Lung (tissue), 12 donors: ENCODE measurements around the gene ACRBP. TPM values are rescaled to one million over a fixed set of nuclear protein-coding genes. Genes with fewer than 3 reads are reported as not detected.

ENCODE experiments used
- ATAC-seq: fragments of 200-7000 bp; cut with Tn5 transposase; one replicate; pipeline ENCODE4 v1.9.1; 2020; ENCODE audit warnings: moderate number of reproducible peaks; ENCODE audit not compliant: insufficient read depth, low FRiP score
- DNase-seq, 3 donors: peaks; one replicate each; pipeline ENCODE4 v3.0.0-alpha.2; 2013 to 2017
- H3K27ac ChIP-seq, 2 donors: one replicate each; pipeline ENCODE4 v1.5.1; 2013; ENCODE audit warnings: mild to moderate bottlenecking in 2 of 2, moderate library complexity in 2 of 2, control low read depth in 1 of 2, inconsistent platforms in 1 of 2, low read depth in 1 of 2, low read length in 1 of 2
- H3K27me3 ChIP-seq, 3 donors: one replicate each; pipeline ENCODE4 v1.5.1; 2013; ENCODE audit warnings: low read length in 2 of 3; ENCODE audit not compliant: control insufficient read depth in 3 of 3, insufficient read depth in 3 of 3
- H3K36me3 ChIP-seq, 4 donors: one replicate each; pipeline ENCODE4 v1.5.1; 2013; ENCODE audit warnings: low read length in 4 of 4, mild to moderate bottlenecking in 1 of 4, moderate library complexity in 1 of 4; ENCODE audit not compliant: control insufficient read depth in 4 of 4, insufficient read depth in 4 of 4
- H3K4me1 ChIP-seq, 5 donors: one replicate each; pipeline ENCODE4 v1.5.1; 2013; ENCODE audit warnings: low read length in 5 of 5, mild to moderate bottlenecking in 2 of 5, moderate library complexity in 1 of 5; ENCODE audit not compliant: control insufficient read depth in 5 of 5, insufficient read depth in 5 of 5
- H3K4me3 ChIP-seq: one replicate; pipeline ENCODE4 v1.5.1; 2013; ENCODE audit warnings: mild to moderate bottlenecking, control low read depth, moderate library complexity
- H3K9ac ChIP-seq, 2 donors: one replicate each; pipeline ENCODE4 v1.5.1; 2013; ENCODE audit warnings: low read length in 2 of 2, control low read depth in 1 of 2; ENCODE audit not compliant: insufficient read depth in 1 of 2
- H3K9me3 ChIP-seq, 4 donors: one replicate each; pipeline ENCODE4 v1.5.1; 2013; ENCODE audit warnings: low read length in 3 of 4, mild to moderate bottlenecking in 1 of 4, moderate library complexity in 1 of 4; ENCODE audit not compliant: control insufficient read depth in 4 of 4, insufficient read depth in 3 of 4
- CTCF ChIP-seq: IDR thresholded peaks from 2 replicates; pipeline ENCODE4 v1.5.1; 2012; ENCODE audit warnings: mild to moderate bottlenecking; ENCODE audit errors: control extremely low read depth, extremely low read depth
- WGBS, 2 donors: extraction: QIAGEN DNeasy Blood & Tissue Kit; methylation state at CpG; one replicate each; pipeline ENCODE4 v1.1.7; 2013; 5-methylcytosine and 5-hydroxymethylcytosine counted together
- polyA plus RNA-seq, 2 donors: library from polyadenylated mRNA; stranded (reverse); fragments of 200-250 nt; gene quantifications; one replicate each; pipeline ENCODE4 v1.2.1, GENCODE V29; 2013
- total RNA-seq, 2 donors: library from RNA; depleted of rRNA in 1 of 2; stranded (reverse); fragments of >200 nt in 1 of 2; gene quantifications; one replicate each; pipeline ENCODE4 v1.2.1, GENCODE V29; 2014 to 2021
- donor health status: control.
- donor health status: control.
- donor health status: Bipolar disorder and iron deficiency.
- donor health status: healthy.
- donor health status: DM: yes; HTN: yes; CAD: no.

Gene ACRBP
- total and polyA plus RNA-seq, 4 donors, result 0.93 to 8.7 (median 3.8) TPM

- Histone ChIP-seq H3K36me3 (peaks cover 33 to 52% (median 47%) of the 10 kb centered on the region in 4 donors), H3K27ac (peak overlapping the region in 1 of 2 donors; percentile 28), H3K9ac (no peak overlapping the region), H3K4me3 (no peak overlapping the region), H3K27me3 (no peaks in the 10 kb centered on the region), H3K9me3 (no peaks in the 10 kb centered on the region), H3K4me1 (peaks cover 0 to 3% (median 0%) of the 10 kb centered on the region in 5 donors)
- DNase-seq (no peak), ATAC-seq (no peak)
- WGBS, 2 donors, result 74 to 83% methylated on average over 8 of the region's 8 CpGs
- no peak for TF ChIP-seq CTCF
Measured at GRCh38 chr12:6667559-6668210, 20.5 kb upstream of the ACRBP start.

- no peak for DNase-seq
- 98 to 99% methylated on average over 2 of the region's 2 CpGs for WGBS, 2 donors
- H3K9ac ChIP-seq, result no peak overlapping the region
- no peaks in the 10 kb centered on the region for H3K9me3 ChIP-seq
- H3K36me3 ChIP-seq, result peaks cover 20 to 41% (median 34%) of the 10 kb centered on the region in 4 donors
- peaks cover 0 to 11% (median 6%) of the 10 kb centered on the region in 5 donors for H3K4me1 ChIP-seq
- ATAC-seq, result no peak
- H3K4me3 ChIP-seq, result no peak overlapping the region
- H3K27ac ChIP-seq, result no peak overlapping the region
- H3K27me3 ChIP-seq, result no peaks in the 10 kb centered on the region
- no peak for TF ChIP-seq CTCF
Measured at GRCh38 chr12:6666211-6666610, 19.0 kb upstream of the ACRBP start.

- no peak for TF ChIP-seq CTCF
- 52 to 61% methylated on average over 2 of the region's 2 CpGs for WGBS, 2 donors
- Histone ChIP-seq H3K4me1 (peaks cover 0 to 11% (median 6%) of the 10 kb centered on the region in 5 donors), H3K4me3 (no peak overlapping the region), H3K27me3 (no peaks in the 10 kb centered on the region), H3K36me3 (peaks cover 12 to 29% (median 23%) of the 10 kb centered on the region in 4 donors), H3K9me3 (no peaks in the 10 kb centered on the region), H3K9ac (no peak overlapping the region), H3K27ac (no peak overlapping the region)
- ATAC-seq (no peak), DNase-seq (no peak)
Measured at GRCh38 chr12:6664902-6665301, 17.7 kb upstream of the ACRBP start.
